IPS-18c (cell line): ENCODE measurements around the gene ZNF541.
A peak's percentile ranks its signal among the peaks of the same experiment; 100 is the strongest.
"Not testable (repeated sequence)": the region's sequence is repeated elsewhere in the genome, so short reads cannot be mapped to it uniquely, and the experiment has no call there.

Experiments
- H3K4me3 ChIP-seq: 2 replicates; pipeline ENCODE4 v1.7.0; 2013; ENCODE audit warnings: low read depth, mild to moderate bottlenecking, low read length, moderate library complexity; ENCODE audit not compliant: insufficient read depth
- H3K9me3 ChIP-seq: one replicate; pipeline ENCODE4 v1.6.1; 2013; ENCODE audit warnings: mild to moderate bottlenecking, low read length, moderate library complexity; ENCODE audit not compliant: control insufficient read depth, insufficient read depth

The ZNF541 gene

DNA sequence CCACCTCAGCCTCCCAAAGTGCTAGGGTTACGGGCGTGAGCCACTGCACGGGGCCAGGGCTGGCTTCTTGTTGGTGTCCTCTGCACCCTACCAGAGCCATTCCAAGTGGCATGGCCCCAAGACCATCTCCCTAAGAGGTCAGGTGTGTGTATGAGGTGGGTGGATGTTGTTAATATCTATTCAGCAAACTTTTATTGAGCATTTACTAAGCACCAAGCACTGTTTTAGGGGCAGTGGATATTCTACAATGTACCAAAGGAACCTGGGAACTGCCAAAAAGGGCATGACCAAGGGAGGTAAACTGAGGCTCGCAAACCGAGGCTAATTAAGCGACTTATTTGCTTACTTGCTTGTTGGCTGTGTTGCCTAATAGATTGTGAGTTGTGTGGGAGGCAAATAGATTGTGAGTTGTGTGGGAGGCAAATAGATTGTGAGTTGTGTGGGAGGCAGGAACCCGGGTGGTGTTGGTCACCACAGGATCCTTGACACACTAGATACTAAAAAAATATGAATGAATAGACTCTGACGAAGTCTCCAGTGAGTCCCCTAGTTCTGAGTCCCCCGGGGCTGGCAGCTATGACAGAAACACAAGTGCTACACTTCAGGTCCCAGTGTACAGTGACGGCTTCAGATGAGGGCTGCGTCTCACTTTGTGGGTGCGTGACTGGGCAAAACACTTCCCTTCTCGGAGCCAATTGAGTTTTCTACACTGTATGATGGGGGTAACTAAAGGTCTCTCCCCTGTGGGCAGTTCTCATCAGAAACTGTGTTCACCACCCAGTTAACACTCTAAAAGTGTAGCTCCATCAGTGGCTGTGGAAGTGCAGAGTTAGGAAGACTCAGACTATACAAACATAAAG, 31.0 kb upstream of the ZNF541 start:
- H3K4me3 ChIP-seq: no peak overlapping the region
- H3K9me3 ChIP-seq: no peaks in the 10 kb centered on the region

DNA sequence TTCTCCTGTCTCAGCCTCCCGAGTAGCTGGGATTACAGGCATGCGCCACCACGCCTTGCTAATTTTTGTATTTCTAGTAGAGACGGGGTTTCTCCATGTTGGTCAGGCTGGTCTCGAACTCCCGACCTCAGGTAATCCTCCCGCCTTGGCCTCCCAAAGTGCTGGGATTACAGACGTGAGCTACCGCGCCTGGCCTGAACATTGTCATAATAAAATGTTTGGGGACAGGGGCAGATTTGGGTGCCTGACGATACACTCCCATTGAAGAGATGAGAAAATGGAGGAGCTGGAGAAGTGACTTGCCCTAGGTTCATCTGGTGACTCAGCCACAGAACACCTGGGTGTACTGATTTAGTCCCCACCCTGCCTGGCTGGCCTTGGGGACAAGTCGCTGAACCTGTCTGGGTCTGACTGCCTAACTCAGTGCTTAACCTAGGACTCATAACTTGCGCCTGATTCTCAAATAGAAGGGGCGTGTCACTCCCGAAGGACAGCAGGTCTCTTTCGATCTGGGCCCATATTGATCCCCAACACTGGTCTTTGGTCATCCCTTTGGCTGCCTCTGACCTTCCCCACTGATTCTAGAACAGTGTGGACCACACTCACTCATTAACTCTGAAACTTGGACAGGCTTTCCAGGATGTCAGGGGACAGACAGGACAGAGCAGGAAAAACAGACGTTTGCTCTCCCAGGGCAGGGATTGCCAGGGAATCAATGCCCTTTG, 28.4 kb upstream of the ZNF541 start:
- Histone ChIP-seq H3K9me3 (no peaks in the 10 kb centered on the region), H3K4me3 (no peak overlapping the region)

DNA sequence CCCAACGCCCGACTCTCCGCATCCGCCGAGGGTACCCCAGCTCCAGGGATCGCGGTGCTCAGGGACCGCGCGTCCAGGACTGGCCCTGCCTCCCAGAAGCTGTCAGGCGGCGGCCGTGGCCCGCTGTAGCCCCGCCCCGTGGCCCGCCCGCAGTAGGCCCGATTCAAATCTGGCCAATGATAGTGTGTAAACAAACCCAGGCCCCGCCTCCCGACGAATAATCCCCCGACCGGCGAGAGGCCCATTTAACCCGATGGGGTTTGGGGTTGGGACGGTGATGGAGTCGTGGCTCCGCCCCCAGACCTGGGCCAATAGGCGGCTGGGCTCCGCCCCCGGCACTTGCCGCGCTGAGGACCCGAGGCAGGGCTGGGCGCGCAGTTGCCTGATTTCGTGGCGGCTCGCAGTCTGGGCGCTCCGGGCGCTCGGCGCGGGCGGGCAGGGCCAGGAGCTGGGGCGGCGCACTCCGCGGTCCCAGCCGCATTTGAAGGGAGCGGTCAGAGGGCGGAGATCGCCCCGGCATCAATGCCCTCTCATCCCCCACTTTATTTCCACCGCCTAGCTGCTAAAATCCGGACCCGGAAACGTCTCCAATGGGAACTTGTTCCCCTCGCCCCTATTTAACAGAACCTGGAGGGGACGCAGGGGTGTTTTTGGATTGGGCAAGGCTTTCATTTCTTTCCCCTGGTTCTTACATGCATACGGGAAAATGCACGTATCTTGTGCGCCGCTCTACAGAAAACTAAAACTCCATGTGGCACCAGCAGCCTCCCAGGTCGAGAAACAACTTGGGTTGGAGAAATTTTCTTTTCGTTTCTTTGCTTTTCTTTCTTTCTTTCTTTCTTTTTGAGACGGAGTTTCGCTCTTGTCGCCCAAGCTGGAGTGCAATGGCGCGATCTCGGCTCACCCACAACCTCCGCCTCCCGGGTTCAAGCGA, 27.6 kb upstream of the ZNF541 start:
- Histone ChIP-seq H3K9me3 (no peaks in the 10 kb centered on the region), H3K4me3 (peak overlapping the region; percentile 62)

DNA sequence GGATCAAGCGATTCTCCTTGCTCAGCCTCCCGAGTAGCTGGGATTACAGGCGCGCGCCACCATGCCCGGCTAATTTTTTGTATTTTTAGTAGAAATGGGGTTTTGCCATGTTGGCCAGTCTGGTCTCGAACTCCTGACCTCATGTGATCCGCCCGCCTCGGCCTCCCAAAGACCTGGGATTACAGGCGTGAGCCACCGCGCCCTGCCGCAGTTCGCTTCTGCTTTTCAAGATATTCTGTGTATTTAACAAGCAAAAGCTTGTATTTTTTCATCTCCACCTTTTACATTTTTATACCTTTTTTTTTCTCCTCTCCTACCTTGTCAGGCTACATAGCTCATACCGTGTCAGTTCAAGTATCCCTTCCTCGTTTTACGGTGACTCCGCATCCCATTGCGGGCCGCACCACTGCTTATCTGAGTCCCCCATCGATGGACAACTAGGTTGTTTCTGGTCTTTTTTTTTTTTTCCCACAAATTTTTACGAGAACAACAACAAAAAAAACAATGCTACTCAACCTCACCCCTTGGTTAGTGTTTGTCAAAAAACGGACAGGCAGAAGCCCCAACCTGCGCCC, 26.8 kb upstream of the ZNF541 start:
- H3K4me3 ChIP-seq: peak overlapping the region; percentile 46
- not testable (repeated sequence) for H3K9me3 ChIP-seq

DNA sequence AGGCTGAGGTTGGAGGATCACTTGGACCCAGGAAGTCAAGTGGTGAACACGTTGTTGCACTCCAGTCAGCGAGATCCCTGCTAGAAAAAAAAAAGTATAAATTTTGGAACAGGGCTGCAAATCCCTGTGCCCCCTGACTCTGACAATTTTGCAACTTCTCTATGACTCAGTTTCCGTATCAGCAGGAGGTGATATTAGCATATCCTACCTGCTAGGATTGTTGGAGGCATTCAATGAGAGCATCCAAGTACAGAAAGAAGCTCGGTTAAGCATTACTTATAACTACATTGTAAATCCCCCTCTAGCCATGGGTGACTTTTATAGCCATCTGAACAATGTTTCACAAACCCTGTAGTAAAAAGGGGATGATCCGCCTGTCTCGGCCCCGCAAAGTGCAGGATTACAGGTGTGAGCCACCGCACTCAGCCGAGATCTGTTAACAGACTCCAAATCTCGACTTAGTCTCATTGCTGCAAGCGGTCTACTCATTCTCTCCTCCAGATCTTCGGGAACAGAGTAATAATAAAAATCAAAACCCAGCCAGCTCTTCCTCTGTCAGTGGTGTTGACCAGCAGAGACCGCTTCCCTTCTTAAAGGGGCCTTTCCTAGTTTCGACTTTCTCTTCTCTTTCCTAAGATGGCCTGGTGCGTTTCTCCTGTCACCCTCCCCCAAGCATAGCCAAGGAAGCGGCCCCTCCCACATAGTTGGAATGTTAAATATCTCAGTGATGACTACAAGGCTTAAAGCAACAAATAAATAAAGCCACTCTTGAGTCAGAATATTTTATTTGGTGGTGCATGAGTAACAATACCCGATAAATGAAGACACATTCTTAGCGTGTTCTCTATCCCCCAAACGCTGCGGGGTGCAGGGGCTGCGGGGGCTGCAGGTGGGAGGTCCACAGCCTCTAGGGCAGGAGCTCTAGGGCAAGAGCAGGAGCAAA, 25.7 kb upstream of the ZNF541 start:
- no peaks in the 10 kb centered on the region for H3K9me3 ChIP-seq
- peak overlapping the region; percentile 40 for H3K4me3 ChIP-seq

DNA sequence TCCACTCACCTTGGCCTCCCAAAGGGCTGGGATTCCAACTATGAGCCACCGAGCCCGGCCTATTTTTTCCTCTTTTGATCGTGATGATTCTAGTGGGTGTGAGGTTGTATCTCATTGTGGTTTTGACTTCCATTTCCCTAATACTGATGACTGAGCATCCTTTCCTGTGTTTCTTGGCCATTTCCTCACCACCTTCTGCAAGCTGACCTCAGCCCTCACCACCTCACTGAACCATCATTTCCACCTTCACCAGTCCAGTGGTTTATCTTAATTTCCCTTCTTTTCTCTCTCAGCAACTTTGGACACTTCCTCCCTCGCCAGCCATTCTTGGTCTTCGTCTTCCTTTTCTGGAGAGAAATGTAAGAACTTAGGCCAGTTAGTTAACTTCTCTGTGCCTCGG, 23.0 kb upstream of the ZNF541 start:
- H3K9me3 ChIP-seq: no peaks in the 10 kb centered on the region
- no peak overlapping the region for H3K4me3 ChIP-seq

DNA sequence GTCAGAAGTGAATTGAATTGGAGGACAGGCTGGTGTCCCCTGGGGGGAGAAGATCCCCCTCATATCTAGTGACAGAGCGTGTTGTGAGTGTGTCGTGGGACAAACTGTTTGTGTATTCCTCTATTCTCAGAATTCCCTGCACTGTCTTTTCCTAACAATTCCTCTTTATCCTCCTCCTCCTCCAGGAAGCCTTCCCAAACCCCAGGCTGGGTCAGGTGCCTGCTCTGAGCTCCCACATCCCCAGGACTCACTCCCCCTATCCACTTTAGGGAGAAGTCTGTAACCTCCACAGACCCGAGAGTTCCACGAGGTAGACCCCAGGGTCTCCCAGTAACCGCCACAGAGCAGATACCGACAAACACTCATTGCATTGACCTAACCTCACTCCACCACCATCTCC, 20.9 kb upstream of the ZNF541 start:
- H3K4me3 ChIP-seq: no peak overlapping the region
- H3K9me3 ChIP-seq: no peaks in the 10 kb centered on the region

DNA sequence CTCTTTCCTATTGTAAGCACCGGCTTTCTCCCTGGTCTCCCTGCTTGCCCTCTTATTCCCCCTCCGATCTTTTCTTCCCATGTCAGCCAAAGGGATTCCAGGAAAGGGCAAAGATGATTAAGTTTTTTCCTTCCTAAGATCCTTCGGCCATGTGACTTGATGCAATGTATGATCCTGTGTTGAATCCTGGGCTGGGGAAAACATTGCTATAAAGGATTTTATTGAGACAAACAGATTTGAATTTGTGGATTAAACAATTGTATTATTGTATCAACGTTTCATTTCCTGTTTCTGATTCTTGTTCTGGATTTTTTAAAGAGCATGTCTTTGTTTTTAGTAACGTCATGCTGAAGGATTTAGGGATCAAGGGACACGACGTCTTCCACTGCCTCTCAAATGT, 16.9 kb upstream of the ZNF541 start:
- H3K4me3 ChIP-seq: no peak overlapping the region
- peaks cover 9% of the 10 kb centered on the region for H3K9me3 ChIP-seq

DNA sequence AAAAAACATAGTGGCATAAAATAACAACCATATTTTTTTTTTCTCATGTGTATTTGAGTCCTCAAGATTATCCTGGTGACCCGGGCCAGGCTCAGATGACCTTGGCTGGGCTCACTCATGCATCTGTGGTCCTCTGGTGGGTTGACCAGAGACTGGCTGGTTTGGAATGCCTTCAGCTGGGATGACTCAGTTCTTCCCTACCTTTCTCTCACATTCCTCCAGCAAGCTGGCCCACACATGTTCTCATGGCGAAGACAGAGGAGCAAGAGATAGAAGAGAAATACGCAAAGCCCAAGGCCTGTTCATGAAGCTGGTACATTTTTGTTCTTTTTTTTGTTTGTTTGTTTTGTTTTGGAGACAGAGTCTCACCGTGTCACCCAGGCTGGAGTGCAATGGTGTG, 14.3 kb upstream of the ZNF541 start:
- H3K9me3 ChIP-seq: peaks cover 9% of the 10 kb centered on the region
- no peak overlapping the region for H3K4me3 ChIP-seq

DNA sequence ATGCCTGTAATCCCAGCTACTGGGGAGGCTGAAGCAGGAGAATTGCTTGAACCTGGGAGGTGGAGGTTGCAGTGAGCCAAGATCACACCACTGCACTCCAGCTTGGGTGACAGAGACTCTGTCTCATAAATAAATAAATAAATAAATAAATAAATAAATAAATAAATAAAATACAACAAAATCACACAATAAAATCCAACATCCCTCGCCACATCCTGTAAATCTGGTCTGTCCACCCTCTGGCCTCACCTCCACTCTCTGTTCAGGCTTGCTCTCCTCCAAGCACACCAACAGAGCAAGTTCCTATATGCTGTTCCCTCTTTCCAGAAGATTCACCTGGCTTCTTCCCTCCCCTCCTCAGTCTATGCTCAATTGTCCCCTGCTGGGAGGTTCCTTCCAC, 10.2 kb upstream of the ZNF541 start:
- not testable (repeated sequence) for H3K4me3 ChIP-seq, H3K9me3 ChIP-seq

DNA sequence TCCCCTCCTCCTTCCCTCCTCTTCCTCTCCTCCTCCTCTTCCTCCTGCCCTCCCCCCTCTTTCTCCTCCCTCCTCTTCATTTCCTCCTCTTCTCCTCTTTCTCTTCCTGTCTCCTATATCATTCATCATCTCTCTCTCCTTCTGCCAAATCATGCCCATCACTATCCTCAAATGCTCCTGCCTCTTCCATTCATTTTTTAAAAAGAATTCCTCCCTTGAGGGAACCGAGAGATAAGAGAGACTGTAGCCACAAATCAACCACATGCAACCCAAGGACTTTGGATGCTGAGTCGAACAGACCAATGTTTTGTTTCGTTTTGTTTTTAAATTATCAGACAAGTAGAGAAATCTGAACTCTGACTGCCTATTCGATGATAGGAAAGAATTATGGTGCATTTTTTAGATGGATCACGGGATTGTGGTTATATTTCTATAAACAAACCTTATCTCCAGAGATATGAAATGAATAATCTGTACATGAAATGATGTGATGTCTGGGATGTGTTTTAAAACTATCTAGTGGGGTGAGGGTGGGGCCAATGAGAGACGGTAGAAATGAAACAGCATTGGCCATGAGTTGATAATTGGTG, 9.5 kb upstream of the ZNF541 start:
- Histone ChIP-seq H3K9me3 (peaks cover 7% of the 10 kb centered on the region), H3K4me3 (no peak overlapping the region)

DNA sequence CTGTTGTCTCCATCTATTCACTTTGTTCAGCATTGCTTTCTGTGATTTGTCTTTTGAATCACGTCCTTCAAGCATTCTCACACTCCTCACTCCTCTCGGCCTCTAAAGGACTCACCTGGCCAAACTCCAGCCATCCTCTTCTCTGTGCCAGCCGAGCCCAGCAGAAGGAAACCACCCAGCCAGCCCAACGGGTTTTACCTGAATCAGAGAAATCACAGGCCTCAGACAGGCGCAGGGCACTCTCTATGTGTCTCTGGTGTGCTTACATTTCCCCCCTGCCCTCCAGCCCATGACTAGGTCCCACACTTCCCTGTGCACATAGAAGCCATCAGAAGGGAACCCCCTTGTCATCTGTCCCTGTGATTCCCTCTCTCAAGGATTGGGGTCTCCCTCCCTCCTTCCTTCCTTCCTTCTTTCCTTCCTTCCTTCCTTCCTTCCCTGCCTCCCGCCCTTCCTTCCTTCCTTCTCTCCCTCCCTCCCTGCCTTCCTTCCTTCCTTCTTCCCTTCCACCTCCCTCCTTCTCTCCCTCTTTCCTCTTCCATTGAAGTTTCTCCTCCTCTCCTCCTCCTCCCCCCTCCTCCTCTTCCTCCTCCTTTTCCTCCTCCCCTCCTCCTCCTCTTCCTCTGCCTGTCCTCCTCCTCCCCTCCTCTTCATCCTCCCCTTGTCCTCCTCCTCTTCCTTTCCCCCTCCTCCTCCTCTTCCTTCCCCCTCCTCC, 8.8 kb upstream of the ZNF541 start:
- Histone ChIP-seq H3K4me3 (no peak overlapping the region), H3K9me3 (peaks cover 5% of the 10 kb centered on the region)

DNA sequence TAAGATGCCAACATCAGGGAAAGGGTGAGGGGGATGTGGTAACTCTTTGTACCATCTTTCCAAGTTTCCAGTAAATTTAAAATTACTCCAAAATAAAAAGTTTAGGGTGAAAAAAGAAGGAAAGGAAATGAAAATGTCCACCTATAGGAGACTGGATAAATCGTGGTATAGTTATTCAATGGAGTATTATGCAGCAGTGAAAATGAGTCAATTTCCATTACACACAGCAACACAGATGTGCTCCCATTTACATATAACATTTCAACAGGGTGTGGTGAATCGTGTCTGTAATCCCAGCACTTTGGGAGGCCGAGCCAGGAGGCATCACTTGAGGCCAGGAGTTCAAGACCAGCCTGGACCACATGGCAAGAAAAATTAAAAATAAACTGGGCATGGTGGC, 7.4 kb upstream of the ZNF541 start:
- Histone ChIP-seq H3K4me3 (no peak overlapping the region), H3K9me3 (peaks cover 1% of the 10 kb centered on the region)

DNA sequence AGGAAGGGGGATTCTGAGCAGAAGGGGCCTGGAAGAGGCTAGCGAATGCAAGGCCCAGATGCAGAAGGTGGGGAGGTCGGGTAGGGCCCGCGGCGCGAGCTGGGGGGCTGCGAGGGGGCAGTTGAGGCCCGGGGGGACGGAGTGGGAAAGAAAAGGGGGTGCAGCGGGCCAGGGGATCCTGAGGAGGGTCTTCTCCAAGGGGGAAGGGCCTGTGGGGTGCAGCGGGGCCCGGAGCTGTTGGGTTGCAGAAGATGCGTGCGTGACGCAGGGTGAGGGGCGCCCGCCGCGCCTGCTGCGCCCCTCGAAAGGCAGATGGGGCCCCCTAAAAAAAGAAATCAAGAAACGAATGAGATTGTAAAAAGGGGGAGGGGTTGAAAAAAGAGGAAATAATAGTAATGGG, 313 bp downstream of the ZNF541 start:
- Histone ChIP-seq H3K4me3 (no peak overlapping the region), H3K9me3 (no peaks in the 10 kb centered on the region)

DNA sequence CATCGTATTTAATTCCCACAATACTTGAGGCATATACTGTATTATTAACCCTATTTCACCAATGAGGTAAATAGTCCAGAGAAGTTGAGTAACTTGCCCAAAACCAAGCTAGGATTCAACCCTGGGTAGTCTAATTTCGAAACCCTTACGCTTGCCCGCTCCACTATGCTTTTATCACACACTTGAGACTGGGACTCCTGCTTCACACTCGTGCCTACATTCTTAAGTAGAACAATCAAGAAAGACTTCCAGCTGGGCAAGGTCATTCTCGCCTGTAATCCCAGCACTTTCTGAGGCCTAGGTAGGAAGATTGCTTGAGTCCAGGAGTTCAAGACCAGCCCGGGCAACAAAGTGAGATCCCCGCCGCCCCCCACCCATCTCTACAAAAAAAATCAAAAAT, 3.6 kb downstream of the ZNF541 start:
- no peak overlapping the region for H3K4me3 ChIP-seq
- no peaks in the 10 kb centered on the region for H3K9me3 ChIP-seq
